HEK293 (cell line): ENCODE measurements around the gene PTPRN2.
"Not testable (repeated sequence)": the region's sequence is repeated elsewhere in the genome, so short reads cannot be mapped to it uniquely, and the experiment has no call there.

Source experiments
- CTCF ChIA-PET: fragments of 350-600 bp; formaldehyde crosslinking; extraction: SDS; loops from one replicate; lab custom pipeline; 2021; ENCODE audit warnings: antibody characterized with exemption; lab: Yijun Ruan, JAX
- POLR2A ChIA-PET: fragments of 300-600 bp; formaldehyde crosslinking; extraction: SDS; loops from one replicate; lab custom pipeline; 2020; ENCODE audit warnings: antibody characterized with exemption, inconsistent platforms; lab: Yijun Ruan, JAX
- H3K27ac ChIP-seq: fragments of 200-500 bp; sonication (Bioruptor generic); 2 replicates; pipeline ENCODE4 v1.5.1; 2014; ENCODE audit warnings: low read depth, low read length, control low read depth, inconsistent platforms; ENCODE audit errors: extremely low read depth
- H3K36me3 ChIP-seq, 2 experiments: fragments of 200-500 bp in 1 of 2; sonication (Bioruptor generic) in 1 of 2; 1 replicate in 1 of 2; 2 replicates in 1 of 2; pipeline ENCODE4 v1.5.1; 2014 to 2017; ENCODE audit warnings: inconsistent platforms in 2 of 2, low read length in 2 of 2; ENCODE audit not compliant: control insufficient read depth in 2 of 2, insufficient read depth in 1 of 2
- H3K4me1 ChIP-seq: fragments of 200-500 bp; sonication (Bioruptor generic); 2 replicates; pipeline ENCODE4 v1.5.1; 2014; ENCODE audit warnings: mild to moderate bottlenecking, low read length, inconsistent platforms; ENCODE audit not compliant: control insufficient read depth, insufficient read depth
- H3K4me3 ChIP-seq: 2 replicates; pipeline ENCODE4 v1.5.1; 2011; ENCODE audit warnings: low read depth, mild to moderate bottlenecking, control low read depth, low read length, moderate library complexity
- H3K9me3 ChIP-seq: fragments of 200-500 bp; sonication (Bioruptor generic); 2 replicates; pipeline ENCODE4 v1.5.1; 2014; ENCODE audit warnings: low read depth, low read length, inconsistent platforms; ENCODE audit not compliant: control insufficient read depth, insufficient read depth
- FEZF1 ChIP-seq: fragments of 450-650 bp; formaldehyde crosslinking; IDR thresholded peaks from 2 replicates; pipeline ENCODE4 v1.5.1; 2016; ENCODE audit warnings: missing biosample characterization, missing genetic modification characterization
- KLF7 ChIP-seq: fragments of 450-650 bp; formaldehyde crosslinking; IDR thresholded peaks from 2 replicates; pipeline ENCODE4 v1.5.1; 2016; ENCODE audit warnings: missing biosample characterization, missing genetic modification characterization, borderline replicate concordance
- MYNN ChIP-seq: fragments of 450-650 bp; formaldehyde crosslinking; IDR thresholded peaks from 2 replicates; pipeline ENCODE4 v1.5.1; 2016; ENCODE audit warnings: missing biosample characterization, missing genetic modification characterization, borderline replicate concordance
- PRDM1 ChIP-seq: fragments of 450-650 bp; formaldehyde crosslinking; IDR thresholded peaks from 2 replicates; pipeline ENCODE4; 2016; ENCODE audit warnings: missing biosample characterization, missing genetic modification characterization
- SCRT1 ChIP-seq: fragments of 450-650 bp; formaldehyde crosslinking; IDR thresholded peaks from 2 replicates; pipeline ENCODE4 v1.5.1; 2016; ENCODE audit warnings: missing biosample characterization, missing genetic modification characterization, borderline replicate concordance
- SCRT2 ChIP-seq: fragments of 450-650 bp; formaldehyde crosslinking; IDR thresholded peaks from 2 replicates; pipeline ENCODE4 v1.5.1; 2016; ENCODE audit warnings: missing biosample characterization, missing genetic modification characterization
- SETDB1 ChIP-seq: IDR thresholded peaks from one replicate; pipeline ENCODE4 v1.6.1; 2017; ENCODE audit warnings: mild to moderate bottlenecking, low read length, moderate library complexity, mixed read lengths; ENCODE audit not compliant: insufficient read length
- TRIM28 ChIP-seq: IDR thresholded peaks from 2 replicates; pipeline ENCODE4 v1.6.1; 2011; ENCODE audit warnings: low read length, control low read depth, borderline replicate concordance
- ZBTB7A ChIP-seq: fragments of 450-650 bp; formaldehyde crosslinking; IDR thresholded peaks from 2 replicates; pipeline ENCODE4 v1.5.1; 2016; ENCODE audit warnings: low read depth, missing biosample characterization, missing genetic modification characterization
- ZBTB8A ChIP-seq: fragments of 450-650 bp; formaldehyde crosslinking; IDR thresholded peaks from 2 replicates; pipeline ENCODE4 v1.5.1; 2016; ENCODE audit warnings: missing biosample characterization, missing genetic modification characterization
- ZNF157 ChIP-seq: fragments of 450-650 bp; formaldehyde crosslinking; IDR thresholded peaks from 2 replicates; pipeline ENCODE4 v1.5.1; 2016; ENCODE audit warnings: missing biosample characterization, missing genetic modification characterization
- ZNF221 ChIP-seq: fragments of 450-650 bp; formaldehyde crosslinking; IDR thresholded peaks from 2 replicates; pipeline ENCODE4 v1.5.1; 2017; ENCODE audit warnings: missing biosample characterization, missing genetic modification characterization, borderline replicate concordance
- ZNF335 ChIP-seq: fragments of 450-650 bp; formaldehyde crosslinking; conservative IDR thresholded peaks from 2 replicates; pipeline ENCODE4 v1.5.1; 2016; ENCODE audit warnings: missing biosample characterization, missing genetic modification characterization
- ZNF354C ChIP-seq: fragments of 450-650 bp; formaldehyde crosslinking; IDR thresholded peaks from 2 replicates; pipeline ENCODE4 v1.5.1; 2016; ENCODE audit warnings: missing biosample characterization, missing genetic modification characterization, low read depth, borderline replicate concordance
- ZNF37A ChIP-seq: fragments of 450-650 bp; IDR thresholded peaks from 2 replicates; pipeline ENCODE4 v1.5.1; 2018; ENCODE audit warnings: missing biosample characterization, missing genetic modification characterization
- ZNF514 ChIP-seq: fragments of 450-650 bp; formaldehyde crosslinking; IDR thresholded peaks from 2 replicates; pipeline ENCODE4 v1.5.1; 2016; ENCODE audit warnings: missing biosample characterization, missing genetic modification characterization
- ZNF529 ChIP-seq: fragments of 450-650 bp; formaldehyde crosslinking; IDR thresholded peaks from 2 replicates; pipeline ENCODE4 v1.5.1; 2017; ENCODE audit warnings: missing genetic modification characterization, missing biosample characterization; ENCODE audit not compliant: insufficient replicate concordance
- ZNF530 ChIP-seq: fragments of 450-650 bp; formaldehyde crosslinking; IDR thresholded peaks from 2 replicates; pipeline ENCODE4 v1.5.1; 2016; ENCODE audit warnings: low read depth, missing biosample characterization, missing genetic modification characterization
- ZNF555 ChIP-seq: fragments of 450-650 bp; formaldehyde crosslinking; conservative IDR thresholded peaks from 2 replicates; pipeline ENCODE4 v1.5.1; 2017; ENCODE audit warnings: missing biosample characterization, mild to moderate bottlenecking, missing genetic modification characterization, inconsistent platforms
- ZNF558 ChIP-seq: fragments of 450-650 bp; formaldehyde crosslinking; IDR thresholded peaks from 2 replicates; pipeline ENCODE4 v1.5.1; 2016; ENCODE audit warnings: missing biosample characterization, missing genetic modification characterization
- ZNF645 ChIP-seq: fragments of 450-650 bp; formaldehyde crosslinking; IDR thresholded peaks from 2 replicates; pipeline ENCODE4; 2016; ENCODE audit warnings: missing biosample characterization, missing genetic modification characterization
- ZNF654 ChIP-seq: fragments of 450-650 bp; formaldehyde crosslinking; IDR thresholded peaks from 2 replicates; pipeline ENCODE4 v1.5.1; 2016; ENCODE audit warnings: low read depth, missing biosample characterization, missing genetic modification characterization
- ZNF747 ChIP-seq: fragments of 450-650 bp; formaldehyde crosslinking; IDR thresholded peaks from 2 replicates; pipeline ENCODE4 v1.5.1; 2016; ENCODE audit warnings: missing biosample characterization, missing genetic modification characterization
- ZNF768 ChIP-seq: fragments of 450-650 bp; formaldehyde crosslinking; IDR thresholded peaks from 2 replicates; pipeline ENCODE4 v1.5.1; 2018; ENCODE audit warnings: missing biosample characterization, mild to moderate bottlenecking, missing genetic modification characterization
- ZNF776 ChIP-seq: fragments of 450-650 bp; formaldehyde crosslinking; IDR thresholded peaks from 2 replicates; pipeline ENCODE4 v1.5.0; 2017; ENCODE audit warnings: missing biosample characterization, missing genetic modification characterization, borderline replicate concordance
- ZNF785 ChIP-seq: fragments of 450-650 bp; formaldehyde crosslinking; IDR thresholded peaks from 2 replicates; pipeline ENCODE4 v1.5.1; 2016; ENCODE audit warnings: missing biosample characterization, missing genetic modification characterization
- ZNF837 ChIP-seq: fragments of 450-650 bp; formaldehyde crosslinking; IDR thresholded peaks from 2 replicates; pipeline ENCODE4 v1.5.1; 2016; ENCODE audit warnings: missing biosample characterization, missing genetic modification characterization

The PTPRN2 gene

DNA sequence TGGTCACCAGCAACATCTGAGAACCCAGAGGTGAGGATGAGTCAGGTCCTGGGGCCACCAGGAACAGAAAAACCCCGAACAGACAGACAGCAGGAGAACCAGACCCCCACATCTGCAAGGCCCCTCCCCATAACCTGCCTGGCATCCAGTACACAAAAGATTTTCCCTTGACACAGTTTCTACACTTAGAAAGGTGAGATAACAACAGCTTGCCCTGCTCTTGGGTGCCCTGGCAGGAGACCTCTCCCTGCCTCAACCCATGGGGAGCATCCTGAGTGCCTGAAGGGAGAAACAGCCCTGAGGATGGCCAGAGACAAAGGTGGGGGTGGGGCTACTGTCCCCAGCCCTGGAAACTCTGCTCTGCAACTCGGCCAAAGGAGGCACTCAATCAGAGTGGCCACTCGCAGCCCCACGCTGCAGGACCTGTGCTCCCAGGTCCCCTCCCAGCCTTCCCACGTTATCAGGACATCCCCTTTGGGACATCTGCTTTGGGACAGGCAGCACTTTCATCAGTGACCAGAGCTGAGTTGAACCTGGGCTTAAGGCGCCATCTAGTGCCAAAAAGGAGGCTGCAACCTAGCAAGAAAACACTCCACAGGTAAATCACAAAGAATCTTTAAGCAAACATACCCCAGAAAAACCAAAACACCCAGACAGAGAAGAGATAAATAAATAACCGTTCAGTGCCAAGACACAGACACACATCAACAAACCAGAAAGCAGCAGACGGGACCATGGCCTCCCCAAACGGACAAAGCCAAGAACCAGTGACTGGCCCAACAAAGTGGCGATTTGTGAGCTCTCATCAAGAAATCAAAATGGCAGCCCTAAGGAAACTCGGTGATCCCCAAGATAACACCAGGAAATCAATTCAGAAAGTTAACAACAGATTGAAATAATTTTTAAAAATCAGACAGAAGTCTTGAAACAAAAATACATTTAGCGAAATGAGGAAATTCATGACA, 233.7 kb downstream of the PTPRN2 start:
- CTCF ChIA-PET = interaction anchor here (0.6 to 1.4 kb wide), 11 partner anchors 43 to 1704 kb away, joined by 3 to 6 read pairs (median 3); no protein-coding TSS in a partner anchor
- no peaks in the 10 kb centered on the region for H3K4me1 ChIP-seq
- H3K27ac ChIP-seq = no peak overlapping the region
- no peaks in the 10 kb centered on the region for H3K9me3 ChIP-seq
- no peaks in the 10 kb centered on the region for H3K36me3 ChIP-seq
- H3K4me3 ChIP-seq = no peak overlapping the region
- POLR2A ChIA-PET = no interaction called here
- TF ChIP-seq SETDB1 (peak; percentile 72), SCRT2 (tag by site-specific recombination) (peak; percentile 88), ZNF37A (tag by site-specific recombination) (no peak), PRDM1 (tag by site-specific recombination) (no peak), ZNF654 (tag by site-specific recombination) (peak; percentile 72), TRIM28 (peak; percentile 98), SCRT1 (peak; percentile 60; the same call in 1 of the 2 replicates), ZNF530 (tag by site-specific recombination) (no peak)
- TF ChIP-seq, all 188 proteins: peak for 5

- POLR2A ChIA-PET = not testable (repeated sequence)
- CTCF ChIA-PET = interaction anchor here (0.5 kb wide), 1 partner anchor 524 kb away, joined by 3 read pairs; no protein-coding TSS in a partner anchor
These were observed 235.5 kb downstream of the PTPRN2 start for GRCh38 chr7:158351899-158352729.

DNA sequence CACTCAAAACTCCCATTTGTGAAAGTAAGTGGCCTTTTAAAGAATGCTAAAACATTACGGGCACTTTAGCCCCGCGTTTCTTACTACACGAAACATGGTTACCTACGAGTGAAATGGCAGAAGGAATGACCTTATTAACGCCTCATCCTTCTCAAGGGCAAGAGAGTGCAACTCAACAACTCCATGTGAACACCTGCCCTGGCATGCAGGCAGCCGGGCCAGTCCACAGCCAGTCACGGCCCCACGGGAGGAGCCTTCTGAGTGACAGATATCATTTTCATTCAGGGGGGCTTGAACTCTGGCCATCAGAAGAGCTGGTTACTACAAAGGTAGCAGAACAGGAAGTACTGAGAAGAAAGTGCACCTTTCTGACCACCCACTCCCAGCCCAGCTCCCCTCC, 236.1 kb downstream of the PTPRN2 start:
- Histone ChIP-seq H3K27ac (no peak overlapping the region), H3K4me3 (no peak overlapping the region), H3K9me3 (no peaks in the 10 kb centered on the region), H3K4me1 (no peaks in the 10 kb centered on the region), H3K36me3 (no peaks in the 10 kb centered on the region)
- ChIA-PET CTCF (no interaction called here), POLR2A (no interaction called here)
- TF ChIP-seq ZBTB7A (tag by site-specific recombination) = no peak
- no peak for TF ChIP-seq ZNF354C
- no peak for TF ChIP-seq KLF7 (tag by site-specific recombination)
- TF ChIP-seq ZNF768 (tag by site-specific recombination) = no peak
- no peak for TF ChIP-seq ZNF558
- no peak for TF ChIP-seq ZNF785 (tag by site-specific recombination)

More at GRCh38 chr7:158351899-158352729, 235.5 kb downstream of the PTPRN2 start:
- not testable (repeated sequence) for H3K4me3 ChIP-seq, H3K4me1 ChIP-seq, H3K27ac ChIP-seq, H3K36me3 ChIP-seq, H3K9me3 ChIP-seq

GRCh38 chr7:158351051-158351450, 236.6 kb downstream of the PTPRN2 start:
- POLR2A ChIA-PET = no interaction called here
- TF ChIP-seq MYNN (tag by site-specific recombination) = no peak
- no peak for TF ChIP-seq ZNF529 (tag by site-specific recombination)
- no peak for TF ChIP-seq ZNF157 (tag by site-specific recombination)
- TF ChIP-seq ZNF335 (tag by site-specific recombination) = no peak
- TF ChIP-seq ZNF221 (tag by site-specific recombination) = no peak
- no peak for TF ChIP-seq ZNF837 (tag by site-specific recombination)
- TF ChIP-seq ZNF555 = no peak
- no peak for TF ChIP-seq ZNF645 (tag by site-specific recombination)
- no peak for TF ChIP-seq ZNF776
- no peak for TF ChIP-seq ZNF747
- no peak for TF ChIP-seq ZNF514
- no peak for TF ChIP-seq ZNF768 (tag by site-specific recombination)
- no peak for TF ChIP-seq ZBTB8A
- TF ChIP-seq FEZF1 = no peak

More at GRCh38 chr7:158351051-158351450, 236.6 kb downstream of the PTPRN2 start:
- Histone ChIP-seq H3K9me3 (no peaks in the 10 kb centered on the region), H3K4me1 (no peaks in the 10 kb centered on the region), H3K36me3 (no peaks in the 10 kb centered on the region), H3K27ac (no peak overlapping the region), H3K4me3 (no peak overlapping the region)
- CTCF ChIA-PET = interaction anchor here (0.7 kb wide), 1 partner anchor 54 kb away, joined by 3 read pairs; no protein-coding TSS in a partner anchor
